IMR-90 (cell line): ENCODE data around the gene PSMD1. TPM values are rescaled to one million over a fixed set of nuclear protein-coding genes. Genes with fewer than 3 reads are reported as not detected.

ENCODE experiments used
- ATAC-seq: fragments of 200-7000 bp; cut with Tn5 transposase; 2 replicates; pipeline ENCODE4 v1.9.1; 2020; ENCODE audit warnings: low read depth, mild to moderate bottlenecking, moderate library complexity
- BruUV-seq: library from RNA; stranded (reverse); fragments of 400-500 nt; replicated peaks from 2 replicates; lab custom pipeline; 2021; lab: Mats Ljungman, UMichigan
- CTCF ChIA-PET: fragments of 300-600 bp; formaldehyde crosslinking; extraction: SDS; loops from one replicate; lab custom pipeline; 2021; ENCODE audit warnings: antibody characterized with exemption; lab: Yijun Ruan, JAX
- POLR2A ChIA-PET: fragments of 300-600 bp; sonication (Branson Sonifier 250); formaldehyde crosslinking; loops from one replicate; lab custom pipeline; 2022; ENCODE audit warnings: antibody characterized with exemption; ENCODE audit not compliant: unreplicated experiment; lab: Charles Lee
- DNase-seq: peaks from one replicate; pipeline ENCODE4 v3.0.0; 2013
- H2AFZ ChIP-seq: replicated peaks from 2 replicates; pipeline ENCODE3; 2013; ENCODE audit warnings: low read length, mild to moderate bottlenecking; ENCODE audit not compliant: poor library complexity
- H2AK5ac ChIP-seq: 2 replicates; pipeline ENCODE4 v1.6.1; 2013; ENCODE audit warnings: low read depth, low read length, inconsistent platforms
- H2AK9ac ChIP-seq: replicated peaks from 2 replicates; pipeline ENCODE3; 2013; ENCODE audit warnings: mild to moderate bottlenecking, low read depth, low read length, moderate library complexity; ENCODE audit not compliant: poor library complexity
- H2BK120ac ChIP-seq: 2 replicates; pipeline ENCODE4 v1.6.1; 2013; ENCODE audit warnings: low read depth, low read length, inconsistent platforms
- H2BK15ac ChIP-seq: 3 replicates; pipeline ENCODE4 v1.6.1; 2013; ENCODE audit warnings: low read depth, low read length, inconsistent platforms
- H2BK20ac ChIP-seq: 2 replicates; pipeline ENCODE4 v1.6.1; 2013; ENCODE audit warnings: low read depth, mild to moderate bottlenecking, inconsistent platforms, low read length, moderate library complexity
- H2BK5ac ChIP-seq: 2 replicates; pipeline ENCODE4 v1.6.1; 2013; ENCODE audit warnings: mild to moderate bottlenecking, low read depth, low read length, inconsistent platforms; ENCODE audit not compliant: poor library complexity, severe bottlenecking
- H3K14ac ChIP-seq: replicated peaks from 2 replicates; pipeline ENCODE4 v1.6.1; 2013; ENCODE audit warnings: low read depth, low read length, inconsistent platforms
- H3K18ac ChIP-seq: 2 replicates; pipeline ENCODE4 v1.6.1; 2013; ENCODE audit warnings: low read depth, low read length, control low read depth
- H3K23ac ChIP-seq: 2 replicates; pipeline ENCODE4 v1.6.1; 2013; ENCODE audit warnings: low read depth, low read length, inconsistent platforms
- H3K27ac ChIP-seq: 2 replicates; pipeline ENCODE4 v1.5.1; 2013; ENCODE audit warnings: mild to moderate bottlenecking, control low read depth, low read length; ENCODE audit not compliant: insufficient read depth
- H3K27me3 ChIP-seq: 2 replicates; pipeline ENCODE4 v1.6.1; 2013; ENCODE audit warnings: low read length; ENCODE audit not compliant: control insufficient read depth, insufficient read depth
- H3K36me3 ChIP-seq: 2 replicates; pipeline ENCODE4 v1.6.1; 2013; ENCODE audit warnings: low read length, mixed read lengths; ENCODE audit not compliant: control insufficient read depth, insufficient read depth
- H3K4ac ChIP-seq: 2 replicates; pipeline ENCODE4 v1.6.1; 2013; ENCODE audit warnings: low read depth, low read length, inconsistent platforms
- H3K4me1 ChIP-seq: 2 replicates; pipeline ENCODE4 v1.6.1; 2013; ENCODE audit warnings: low read length, mixed read lengths; ENCODE audit not compliant: control insufficient read depth, insufficient read depth
- H3K4me2 ChIP-seq: 2 replicates; pipeline ENCODE4 v1.6.1; 2013; ENCODE audit warnings: low read depth, mild to moderate bottlenecking, control low read depth, low read length, moderate library complexity
- H3K4me3 ChIP-seq: 2 replicates; pipeline ENCODE4 v1.5.1; 2013; ENCODE audit warnings: low read depth, mild to moderate bottlenecking, control low read depth, low read length, moderate library complexity; ENCODE audit not compliant: insufficient read depth
- H3K56ac ChIP-seq: 2 replicates; pipeline ENCODE4 v1.6.1; 2013; ENCODE audit warnings: low read length, inconsistent platforms; ENCODE audit not compliant: insufficient read depth; ENCODE audit errors: extremely low read depth
- H3K79me1 ChIP-seq, 2 experiments: 2 replicates each; pipeline ENCODE4 v1.6.1; 2013; ENCODE audit warnings: low read length in 2 of 2, inconsistent platforms in 1 of 2, low read depth in 1 of 2
- H3K9ac ChIP-seq: 2 replicates; pipeline ENCODE4 v1.6.1; 2013; ENCODE audit warnings: low read depth, low read length, control low read depth
- H3K9me1 ChIP-seq: 2 replicates; pipeline ENCODE4 v1.6.1; 2013; ENCODE audit warnings: low read length, inconsistent platforms; ENCODE audit not compliant: insufficient read depth
- H3K9me3 ChIP-seq: 2 replicates; pipeline ENCODE4 v1.6.1; 2013; ENCODE audit warnings: low read length; ENCODE audit not compliant: control insufficient read depth, insufficient read depth
- H4K20me1 ChIP-seq: 2 replicates; pipeline ENCODE4 v1.6.1; 2013; ENCODE audit warnings: low read length, inconsistent platforms; ENCODE audit not compliant: insufficient read depth
- H4K5ac ChIP-seq: 2 replicates; pipeline ENCODE4 v1.6.1; 2013; ENCODE audit warnings: mild to moderate bottlenecking, low read depth, low read length, control low read depth
- H4K8ac ChIP-seq, 2 experiments: 2 replicates each; pipeline ENCODE4 v1.6.1; 2013; ENCODE audit warnings: low read depth in 2 of 2, low read length in 2 of 2, control low read depth in 1 of 2, inconsistent platforms in 1 of 2
- H4K91ac ChIP-seq: 2 replicates; pipeline ENCODE4 v1.6.1; 2013; ENCODE audit warnings: low read depth, low read length, inconsistent platforms; ENCODE audit not compliant: insufficient read depth
- FOS ChIP-seq: fragments of 150-350 bp; IDR thresholded peaks from 2 replicates; pipeline ENCODE4 v1.6.1; 2016; ENCODE audit warnings: low read depth, low read length
- MXI1 ChIP-seq: IDR thresholded peaks from 2 replicates; pipeline ENCODE4 v1.6.1; 2012; ENCODE audit warnings: low read depth, mild to moderate bottlenecking, low read length, moderate library complexity, borderline replicate concordance
- POLR2A ChIP-seq: IDR thresholded peaks from 2 replicates; pipeline ENCODE4 v1.6.1; 2012; ENCODE audit warnings: mild to moderate bottlenecking, low read depth, low read length
- WGBS, 2 experiments: methylation state at CpG; one replicate each; pipeline versions ENCODE4 v1.1.5 to v1.1.7; 2013; ENCODE audit warnings: missing lambda C conversion rate in 2 of 2; ENCODE audit not compliant: insufficient read length in 1 of 2; ENCODE audit errors: extremely low coverage in 2 of 2; 5-methylcytosine and 5-hydroxymethylcytosine counted together
- dilution Hi-C: fragments of 300-500 bp; cut with HindIII; formaldehyde crosslinking; loops from one replicate; pipeline ENCODE4 v1.14.3; 2018; ENCODE audit warnings: low sequenced_read_pairs; ENCODE audit not compliant: unreplicated experiment
- in situ Hi-C: fragments of 300-500 bp; cut with MboI; formaldehyde crosslinking; loops from 3 replicates; pipeline ENCODE4 v1.14.3; 2019; ENCODE audit warnings: low sequenced_read_pairs, inconsistent platforms, mixed read lengths
- intact Hi-C: fragments of 100-400 bp; cut with micrococcal nuclease; formaldehyde crosslinking; loops from 2 replicates; pipeline ENCODE4 v1.10.0; 2022
- polyA plus RNA-seq, 3 experiments: library from polyadenylated mRNA; depleted of rRNA; stranded (reverse); fragments of >200 nt; gene quantifications; 2 replicates each; pipeline ENCODE4 v1.2.3, GENCODE V29; 2012; ENCODE audit warnings: low replicate concordance in 1 of 3
- total RNA-seq: library from RNA; depleted of rRNA; stranded (reverse); fragments of >200 nt; gene quantifications from 2 replicates; pipeline ENCODE4 v1.2.3, GENCODE V29; 2012
- TF ChIP-seq, protein P1 (sequence below): fragments of 150-350 bp; IDR thresholded peaks from 2 replicates; pipeline ENCODE4 v1.6.1; 2017; ENCODE audit warnings: mild to moderate bottlenecking, antibody characterized with exemption, low read length, low read depth

Gene PSMD1
- total and polyA plus RNA-seq, 2 of the 4 experiments (the other 2 are of a cell fraction) = 89.8 to 181 TPM

DNA sequence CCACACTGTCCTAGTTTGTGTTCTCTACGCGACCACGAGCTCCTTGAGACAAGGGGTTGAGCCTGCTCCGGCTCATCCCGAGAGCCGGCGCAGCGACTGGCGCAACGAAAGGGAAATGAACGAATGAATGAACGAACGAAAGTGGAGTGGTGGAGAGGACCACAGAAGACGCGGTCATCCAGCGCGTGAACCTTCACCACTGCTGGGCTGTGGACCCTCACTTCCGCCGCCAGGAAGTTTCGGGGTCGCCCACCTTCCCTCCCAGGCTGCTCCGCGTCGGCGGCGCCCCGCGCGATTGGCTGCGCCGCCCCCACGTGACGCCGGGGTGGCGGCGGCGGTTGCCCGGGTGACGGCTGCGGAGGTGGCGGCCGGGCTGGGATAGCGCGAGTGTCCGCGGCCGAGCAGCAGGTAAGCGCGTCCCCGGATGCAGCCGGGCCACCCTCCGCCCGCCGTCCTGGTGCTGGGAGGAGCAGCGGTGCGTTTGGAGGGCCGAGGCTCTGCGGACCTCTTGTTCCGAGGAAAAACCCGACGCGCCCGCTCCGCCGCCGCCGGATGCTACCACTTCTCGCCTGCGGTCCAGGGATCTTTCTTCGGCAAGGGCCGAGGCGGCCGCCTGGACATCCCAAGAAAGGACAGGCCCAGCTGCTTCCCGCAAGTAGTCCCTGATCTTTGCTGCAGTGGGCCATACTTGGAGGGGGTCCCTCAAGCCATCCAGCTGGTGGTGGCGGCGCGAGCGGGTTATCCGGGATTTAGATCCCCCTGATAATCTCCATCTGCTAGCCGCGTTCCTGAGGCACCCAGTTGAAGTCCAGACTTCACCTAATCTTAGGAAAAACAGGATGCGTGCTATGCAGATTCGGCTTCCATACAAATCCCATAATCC lies 141.9 kb downstream of the PSMD1 start, which contains the start of gene ARMC9:
ARMC9 (plus strand) TSS at position 341 of the 883 bp plus-strand sequence. CDS start 7,608 bp downstream, outside the sequence.
- ATAC-seq (peak; percentile 96), DNase-seq (peak; percentile 51)
- H4K5ac ChIP-seq = peak within 1 kb of the TSS; percentile 100
- peak within 1 kb of the TSS; percentile 87 for H2AK9ac ChIP-seq
- 0% methylated on average over 39 of the region's 83 CpGs; no CpG with 5 or more reads in 1 of the 2 experiments for WGBS, 2 experiments
- H3K56ac ChIP-seq = peak within 1 kb of the TSS; percentile 97
- no peaks in the 10 kb centered on the region for H3K27me3 ChIP-seq
- peak within 1 kb of the TSS; percentile 95 for H3K4me3 ChIP-seq
- peak within 1 kb of the TSS; percentile 98 for H3K14ac ChIP-seq
- H3K9me1 ChIP-seq = peaks cover 21% of the 10 kb centered on the region
- BruUV-seq = TSS peak; percentile 62
- intact Hi-C loops (loop anchor here (2.0 kb wide), 1 partner anchor 24 kb away; no protein-coding TSS in a partner anchor), in situ Hi-C loops (no loop called here), dilution Hi-C loops (no loop called here)
- H3K27ac ChIP-seq = peak within 1 kb of the TSS; percentile 92
- peaks cover 9% of the 10 kb centered on the region; the same call in 1 of the 2 replicates for H3K4me1 ChIP-seq
- H3K18ac ChIP-seq = peak within 1 kb of the TSS; percentile 84
- peak within 1 kb of the TSS; percentile 88 for H2BK5ac ChIP-seq
- no peaks in the 10 kb centered on the region for H3K9me3 ChIP-seq
- H2BK20ac ChIP-seq = peak within 1 kb of the TSS; percentile 58
- peak within 1 kb of the TSS; percentile 96 for H3K9ac ChIP-seq
- H3K79me1 ChIP-seq = peaks cover 31 to 56% of the 10 kb centered on the region in 2 experiments
- H4K91ac ChIP-seq = peak within 1 kb of the TSS; percentile 95
- TF ChIP-seq FOS (peak; percentile 32; the same call in 1 of the 2 replicates), MXI1 (peak; percentile 59; the same call in 1 of the 2 replicates), POLR2A (no peak; the same call in 1 of the 2 replicates)
- TF ChIP-seq, protein P1, sequence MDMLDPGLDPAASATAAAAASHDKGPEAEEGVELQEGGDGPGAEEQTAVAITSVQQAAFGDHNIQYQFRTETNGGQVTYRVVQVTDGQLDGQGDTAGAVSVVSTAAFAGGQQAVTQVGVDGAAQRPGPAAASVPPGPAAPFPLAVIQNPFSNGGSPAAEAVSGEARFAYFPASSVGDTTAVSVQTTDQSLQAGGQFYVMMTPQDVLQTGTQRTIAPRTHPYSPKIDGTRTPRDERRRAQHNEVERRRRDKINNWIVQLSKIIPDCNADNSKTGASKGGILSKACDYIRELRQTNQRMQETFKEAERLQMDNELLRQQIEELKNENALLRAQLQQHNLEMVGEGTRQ = peak; percentile 99
- peak within 1 kb of the TSS; percentile 83 for H2AK5ac ChIP-seq
- peak within 1 kb of the TSS; percentile 97 for H3K4ac ChIP-seq
- ChIA-PET CTCF (no interaction called here), POLR2A (no interaction called here)
- H3K36me3 ChIP-seq = peaks cover 5% of the 10 kb centered on the region; the same call in 1 of the 2 replicates
- peak within 1 kb of the TSS; percentile 84 for H2BK120ac ChIP-seq
- peaks cover 10% of the 10 kb centered on the region for H4K20me1 ChIP-seq
- H4K8ac ChIP-seq = peak within 1 kb of the TSS; percentile 97 to 98
- H3K23ac ChIP-seq = peak within 1 kb of the TSS; percentile 94
- H2BK15ac ChIP-seq = peak within 1 kb of the TSS; percentile 63; the same call in 2 of the 3 replicates
- H3K4me2 ChIP-seq = peak within 1 kb of the TSS; percentile 99
- H2AFZ ChIP-seq = peak within 1 kb of the TSS; percentile 97
